Activated gamma-delta T cell (primary cell): ENCODE results near the gene GPR61.

Experiments used
- DNase-seq: peaks from one replicate; lab custom pipeline; 2025; lab: John Stamatoyannopoulos, UW

GPR61 gene

DNA sequence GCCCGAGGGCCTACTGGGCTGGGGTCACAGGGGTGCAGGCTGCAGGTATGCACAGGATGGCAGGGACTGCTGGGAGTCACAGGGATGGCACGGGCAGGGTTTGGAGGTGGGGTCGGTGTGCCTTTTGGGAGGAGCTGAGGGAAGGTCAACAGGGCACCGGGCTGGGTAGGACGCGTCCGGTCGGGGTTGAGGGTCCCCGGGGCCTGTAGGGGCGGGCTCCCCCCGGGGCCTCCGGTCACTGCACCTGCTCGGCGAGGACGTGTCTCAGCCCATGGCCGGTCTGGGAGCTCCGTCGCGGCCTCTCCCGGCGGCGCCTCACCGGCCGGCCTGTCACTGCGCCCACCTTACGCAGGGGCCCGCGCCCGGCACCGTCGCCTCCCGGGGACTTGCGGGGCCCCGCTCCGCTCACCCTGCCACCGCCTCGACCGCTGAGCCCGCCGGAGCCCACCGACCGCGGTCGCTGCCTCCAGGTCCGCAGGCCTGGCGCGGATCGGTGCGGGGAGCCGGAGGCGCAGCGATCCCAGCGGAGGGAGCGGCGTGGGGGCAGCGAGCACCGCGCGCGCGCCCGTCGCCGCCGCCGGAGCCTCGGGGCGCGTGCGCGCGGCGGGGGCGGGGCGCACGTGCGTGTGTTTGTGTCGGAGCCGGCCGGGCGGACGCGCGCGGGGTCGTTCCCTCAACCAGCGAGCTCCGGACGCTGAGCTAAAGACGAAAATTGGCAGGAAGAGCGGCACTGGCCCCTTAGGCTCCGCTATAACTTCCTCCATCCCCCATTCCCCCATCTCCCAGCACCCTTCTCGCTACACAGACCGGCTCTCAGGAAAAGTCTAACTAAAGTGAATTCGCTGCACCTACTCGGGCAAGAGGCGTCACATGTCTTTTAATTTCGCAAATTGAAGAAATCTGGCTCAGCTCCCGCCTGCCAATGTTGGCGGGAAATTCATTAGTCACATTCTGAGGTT, 30.2 kb upstream of the GPR61 start, which contains the start of gene AMIGO1:
AMIGO1 (minus strand) TSS at position 552 of the 959 bp plus-strand sequence. CDS start 815 bp downstream, outside the sequence.
- DNase-seq = peak; percentile 43

DNA sequence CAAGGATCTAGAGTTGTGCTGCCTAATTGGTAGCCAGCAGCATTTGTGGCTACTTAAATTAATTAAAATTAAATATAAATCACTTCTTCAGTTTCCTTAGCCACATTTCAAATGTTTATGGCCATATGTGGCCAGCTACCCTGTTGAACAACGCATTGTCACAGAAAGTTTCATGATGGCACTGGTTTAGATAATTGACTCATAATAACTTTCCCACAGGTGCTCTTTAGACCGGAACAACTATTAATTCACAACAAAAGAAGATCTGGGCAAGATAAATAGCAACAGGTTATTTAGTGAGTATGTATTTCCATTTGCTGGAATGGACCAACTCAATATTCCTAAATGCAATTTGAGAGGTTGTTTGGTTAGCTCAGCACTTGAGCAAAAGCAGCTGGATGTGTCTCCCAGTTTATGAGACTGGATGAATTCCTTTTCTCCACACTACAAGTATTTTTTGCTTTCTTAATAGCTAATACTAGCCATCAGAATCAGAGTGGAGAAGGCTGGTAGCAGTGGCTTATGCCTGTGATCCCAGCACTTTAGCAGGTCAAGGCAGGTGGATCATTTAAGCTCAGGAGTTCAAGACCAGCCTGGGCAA, 26.5 kb upstream of the GPR61 start:
- DNase-seq = no peak

- DNase-seq = no peak
Measured at GRCh38 chr1:109514846-109515245, 24.8 kb upstream of the GPR61 start.

GRCh38 chr1:109516872-109517271, 22.8 kb upstream of the GPR61 start:
- no peak for DNase-seq

DNA sequence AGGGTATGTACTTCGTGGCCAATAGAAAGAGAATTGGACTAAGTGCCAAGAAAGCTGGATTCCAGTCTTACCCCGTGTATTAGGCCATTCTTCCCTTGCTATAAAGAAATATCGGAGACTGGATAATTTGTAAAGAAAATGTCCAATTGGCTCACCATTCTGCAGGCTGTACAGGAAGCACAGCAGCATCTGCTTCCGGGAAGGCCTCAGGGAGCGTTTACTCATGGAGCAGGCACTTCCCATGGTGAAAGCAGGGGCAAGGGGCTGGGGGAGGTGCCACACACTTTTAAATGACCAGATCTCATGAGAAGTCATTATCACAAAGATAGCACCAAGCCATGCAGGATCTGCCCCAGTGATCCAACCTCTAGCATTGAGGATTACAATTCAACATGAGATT, 22.3 kb upstream of the GPR61 start:
- DNase-seq = no peak

DNA sequence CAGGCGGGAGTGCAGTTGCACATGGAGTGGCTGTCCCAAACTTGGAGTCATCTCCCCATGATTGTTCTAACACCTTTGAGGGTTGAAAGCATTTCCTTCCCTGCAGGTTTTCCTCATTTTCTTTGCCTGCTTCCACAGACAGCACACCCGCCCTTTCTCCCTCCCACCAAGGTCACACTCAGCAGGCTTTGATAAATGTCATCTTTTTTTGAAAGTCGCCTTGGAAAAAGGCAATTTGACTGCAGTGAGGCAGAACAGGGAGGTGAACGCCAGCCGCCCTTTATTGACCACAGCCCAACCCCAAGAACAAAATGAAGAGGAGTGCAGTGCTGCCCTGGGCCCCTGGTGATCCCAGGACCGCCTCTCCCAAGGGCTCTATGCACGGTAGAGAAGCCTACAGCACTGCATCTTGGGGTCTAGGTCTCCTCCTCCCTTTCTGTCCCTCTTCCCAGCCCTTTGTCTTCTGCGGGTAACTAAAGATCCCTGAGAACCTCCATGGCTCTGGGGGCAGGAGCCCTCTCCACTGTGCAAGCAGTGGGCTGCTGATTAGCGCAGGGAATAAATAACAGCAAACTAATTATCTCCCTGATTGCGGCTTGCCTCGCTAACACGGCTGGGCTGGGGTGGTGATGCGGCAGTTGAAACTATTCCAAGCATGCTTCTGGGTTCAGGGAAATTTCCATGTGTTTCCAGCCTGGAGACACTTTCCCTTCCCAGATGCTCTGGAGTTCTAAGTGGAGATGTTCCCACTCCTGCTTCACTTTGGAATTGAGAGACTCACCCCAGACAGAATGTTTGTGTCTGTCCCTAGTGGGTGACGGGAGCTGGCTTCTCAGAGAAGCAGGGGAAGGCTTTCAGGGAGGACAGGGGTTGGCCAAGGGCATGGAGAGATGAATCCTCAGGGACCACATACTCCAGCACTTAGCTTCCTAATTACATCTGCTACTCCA, 18.4 kb upstream of the GPR61 start:
- no peak for DNase-seq

- DNase-seq = no peak
Measured at GRCh38 chr1:109522026-109522425, 17.6 kb upstream of the GPR61 start.

DNA sequence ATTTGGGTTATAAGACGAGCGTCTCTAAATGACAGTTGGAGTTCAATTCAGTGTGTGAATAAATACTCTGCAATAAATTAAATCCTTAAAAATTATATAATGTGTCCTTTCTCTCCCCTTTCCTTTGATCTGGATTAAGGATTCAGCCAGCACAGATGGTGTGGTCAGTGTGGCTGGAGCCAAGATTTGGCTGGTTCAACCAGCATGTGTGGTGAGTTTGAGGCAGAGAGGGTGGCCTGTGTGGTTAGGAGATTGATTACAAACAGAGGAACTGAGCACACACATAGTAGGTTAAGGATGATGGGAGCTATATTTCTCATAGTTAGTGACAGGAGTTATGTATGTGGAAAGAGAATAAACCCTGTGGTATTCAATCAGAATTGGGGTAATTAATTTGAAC, 16.0 kb upstream of the GPR61 start:
- no peak for DNase-seq

DNA sequence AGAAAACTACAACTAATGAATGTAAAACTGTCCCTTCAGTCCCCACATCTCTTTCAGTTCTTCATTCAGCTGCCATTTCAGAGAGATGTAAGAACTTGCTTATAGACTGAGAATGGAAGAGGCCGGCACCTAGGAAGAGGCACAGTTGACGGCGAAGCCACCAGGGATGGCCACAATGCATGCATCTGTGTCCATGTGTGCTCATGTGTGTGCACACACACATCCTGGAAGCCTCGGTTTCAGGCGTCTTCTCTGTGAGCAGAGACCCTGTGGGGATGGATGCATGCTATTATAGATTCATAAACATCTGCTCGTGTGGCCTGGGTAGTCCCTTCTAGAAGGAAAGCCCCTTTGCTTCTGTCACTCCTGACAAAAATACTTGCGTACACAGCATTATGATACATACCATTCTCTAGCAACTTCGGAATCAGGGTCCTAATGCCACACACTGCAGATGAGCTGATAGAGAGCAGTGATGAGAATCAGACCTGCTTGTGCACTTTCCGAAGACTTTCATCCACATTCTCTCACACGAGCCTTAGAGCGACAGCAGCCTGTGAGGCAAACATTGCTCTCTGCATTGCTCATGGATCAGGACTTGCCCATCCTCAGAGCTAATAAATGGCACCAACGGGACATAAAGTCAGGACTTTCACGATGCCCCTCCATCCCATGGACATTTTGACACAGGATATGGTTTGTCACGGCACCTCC, 12.4 kb upstream of the GPR61 start:
- DNase-seq = no peak

DNA sequence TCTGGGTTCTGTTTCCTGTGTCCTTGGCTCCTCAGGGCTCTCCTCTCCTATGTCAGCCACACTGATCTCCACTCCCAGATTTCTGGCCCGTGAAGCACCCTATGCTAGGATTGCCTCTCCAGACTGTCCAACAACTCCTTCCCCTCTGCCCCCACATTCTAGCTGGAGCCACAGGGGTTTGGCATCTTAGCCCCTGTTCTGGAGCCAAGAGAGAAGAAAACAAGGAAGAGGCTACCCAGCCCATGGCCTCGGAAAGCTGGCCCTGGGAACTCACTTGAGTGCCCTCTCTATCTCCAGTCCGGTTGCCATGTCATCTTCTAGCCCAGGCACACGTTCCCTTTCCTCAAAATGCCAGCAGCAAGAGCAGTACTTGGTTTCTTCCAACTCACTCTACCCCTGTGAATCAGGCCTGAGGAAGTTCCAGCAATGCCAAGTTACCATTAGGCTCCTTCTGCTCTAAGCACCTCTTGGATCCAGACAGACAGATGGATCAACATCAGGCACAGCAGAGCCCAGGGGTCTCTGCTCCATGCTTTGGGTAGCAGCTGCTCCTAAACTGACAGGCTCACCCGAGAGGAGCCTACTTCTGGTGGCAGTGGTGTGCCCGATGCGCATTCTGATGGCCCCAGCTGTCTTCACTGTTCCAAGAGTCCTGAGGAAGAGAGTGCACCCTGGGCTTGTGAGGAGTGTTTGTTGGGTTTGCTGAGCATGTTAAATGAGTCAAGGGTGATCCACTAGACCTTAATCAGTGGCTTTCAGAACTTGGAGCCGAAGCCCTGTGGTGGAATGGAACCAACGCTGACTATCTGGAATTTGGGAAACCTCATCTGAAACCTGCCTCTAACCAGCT, 11.6 kb upstream of the GPR61 start:
- no peak for DNase-seq

DNA sequence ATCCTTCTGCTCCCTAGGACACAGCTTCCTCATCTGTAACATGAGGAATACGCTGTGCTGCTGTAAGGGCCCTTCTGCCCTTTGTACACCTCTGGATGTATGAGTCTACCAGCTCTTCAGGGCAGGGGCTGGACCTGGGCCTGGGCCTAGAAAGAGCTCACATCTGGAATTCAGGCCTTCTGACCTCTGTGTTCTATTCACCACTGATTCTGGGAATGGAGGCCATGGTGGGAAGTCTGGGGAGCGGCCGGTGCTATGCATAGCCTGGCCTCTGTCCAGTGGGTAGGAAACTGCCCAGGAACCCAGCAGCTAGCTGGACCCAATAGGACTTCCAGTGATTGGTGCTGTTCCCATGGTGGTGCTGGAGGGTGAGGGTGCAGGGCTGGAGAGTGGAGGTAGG, 11.0 kb upstream of the GPR61 start:
- no peak for DNase-seq

GRCh38 chr1:109529881-109530456, 9.7 kb upstream of the GPR61 start:
- DNase-seq = no peak

GRCh38 chr1:109530457-109531087, 9.1 kb upstream of the GPR61 start:
- no peak for DNase-seq

GRCh38 chr1:109531380-109531779, 8.3 kb upstream of the GPR61 start:
- no peak for DNase-seq

- no peak for DNase-seq
Measured at GRCh38 chr1:109531826-109532364, 7.8 kb upstream of the GPR61 start.

DNA sequence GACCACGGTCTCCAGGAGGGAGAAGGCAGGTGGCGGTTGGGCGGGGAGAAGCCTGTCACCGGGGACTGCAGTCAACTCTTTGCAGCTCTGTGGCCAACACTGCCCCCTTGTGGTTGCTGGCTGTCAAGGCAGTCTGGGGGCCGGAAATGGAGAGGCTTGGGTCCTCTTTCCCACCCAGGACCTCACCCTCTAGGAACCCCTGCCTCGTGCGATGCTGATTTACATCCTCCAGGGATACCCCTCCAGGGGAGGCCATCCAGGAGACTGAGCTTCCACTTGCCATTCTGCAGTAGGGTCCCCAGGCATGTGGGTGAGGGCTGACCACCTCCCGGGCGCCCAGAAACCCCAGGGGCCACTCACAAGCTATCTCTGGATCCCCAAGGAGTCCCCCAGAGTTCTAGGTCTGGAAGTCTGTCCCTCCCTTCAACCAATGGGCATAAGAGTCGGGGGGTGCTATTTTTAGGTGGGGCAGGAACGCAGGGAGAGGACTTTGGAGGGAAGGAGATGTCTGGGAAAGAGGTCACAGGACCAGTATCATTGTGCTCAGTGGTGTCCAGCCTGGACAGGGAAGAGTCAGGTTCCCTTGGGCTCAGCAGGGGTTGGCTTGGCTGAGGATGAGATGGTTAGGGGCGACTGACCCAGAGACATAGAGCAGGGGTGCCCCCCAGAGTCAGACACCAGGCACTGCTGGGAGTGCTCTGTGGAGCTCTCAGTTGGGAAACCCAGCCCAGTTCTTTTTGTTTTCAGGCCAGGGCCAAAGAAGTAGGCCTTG, 7.1 kb upstream of the GPR61 start:
- DNase-seq = peak; percentile 19

- DNase-seq = no peak
Measured at GRCh38 chr1:109534307-109534858, 5.3 kb upstream of the GPR61 start.

GRCh38 chr1:109535481-109535880, 4.2 kb upstream of the GPR61 start:
- DNase-seq = no peak
